Activated CD8-positive, alpha-beta T cell treated with anti-CD3 and anti-CD28 coated beads for 36 hours (primary cell): ENCODE results near the gene CDC73. TPM values are rescaled to one million over a fixed set of nuclear protein-coding genes. Genes with fewer than 3 reads are reported as not detected.

ENCODE experiments used
- ATAC-seq: fragments of 200-7000 bp; cut with Tn5 transposase; one replicate; pipeline ENCODE4 v1.10.0; 2021; ENCODE audit warnings: mild to moderate bottlenecking, moderate library complexity
- CTCF ChIA-PET: fragments of 350-600 bp; sonication (Branson Sonifier 250); formaldehyde crosslinking; loops from one replicate; lab custom pipeline; 2021; ENCODE audit warnings: antibody characterized with exemption; lab: Charles Lee
- POLR2A ChIA-PET: fragments of 350-600 bp; sonication (Branson Sonifier 250); formaldehyde crosslinking; loops from one replicate; lab custom pipeline; 2021; ENCODE audit warnings: antibody characterized with exemption; lab: Charles Lee
- DNase-seq: peaks from one replicate; pipeline ENCODE4 v3.0.0-alpha.2; 2020
- H3K27ac Mint-ChIP-seq: one replicate; pipeline ENCODE4 v1.8.0; 2021; ENCODE audit warnings: mild to moderate bottlenecking, mixed read lengths
- H3K27me3 Mint-ChIP-seq: one replicate; pipeline ENCODE4 v1.8.0; 2021; ENCODE audit warnings: mixed read lengths
- H3K36me3 Mint-ChIP-seq: one replicate; pipeline ENCODE4 v1.8.0; 2021; ENCODE audit warnings: low read depth, mixed read lengths
- H3K4me1 Mint-ChIP-seq: one replicate; pipeline ENCODE4 v1.8.0; 2021; ENCODE audit warnings: low read depth, mixed read lengths
- H3K4me3 Mint-ChIP-seq: one replicate; pipeline ENCODE4 v1.8.0; 2021; ENCODE audit warnings: mild to moderate bottlenecking, moderate library complexity, mixed read lengths
- H3K9me3 Mint-ChIP-seq: one replicate; pipeline ENCODE4 v1.8.0; 2021; ENCODE audit warnings: mixed read lengths
- CTCF ChIP-seq: fragments of 200-600 bp; IDR thresholded peaks from one replicate; pipeline ENCODE4 v1.8.0; 2022; ENCODE audit warnings: antibody characterized with exemption, mild to moderate bottlenecking
- intact Hi-C: fragments of 100-400 bp; cut with micrococcal nuclease; formaldehyde crosslinking; loops from one replicate; pipeline ENCODE4 v1.10.0; 2022
- total RNA-seq, 2 experiments: library from RNA; stranded (reverse); gene quantifications; one replicate each; pipeline ENCODE4 v1.2.3, GENCODE V29; 2021

CDC73 gene
- total RNA-seq, 2 experiments from 2014 or later: 45.1 to 50.2 TPM

DNA sequence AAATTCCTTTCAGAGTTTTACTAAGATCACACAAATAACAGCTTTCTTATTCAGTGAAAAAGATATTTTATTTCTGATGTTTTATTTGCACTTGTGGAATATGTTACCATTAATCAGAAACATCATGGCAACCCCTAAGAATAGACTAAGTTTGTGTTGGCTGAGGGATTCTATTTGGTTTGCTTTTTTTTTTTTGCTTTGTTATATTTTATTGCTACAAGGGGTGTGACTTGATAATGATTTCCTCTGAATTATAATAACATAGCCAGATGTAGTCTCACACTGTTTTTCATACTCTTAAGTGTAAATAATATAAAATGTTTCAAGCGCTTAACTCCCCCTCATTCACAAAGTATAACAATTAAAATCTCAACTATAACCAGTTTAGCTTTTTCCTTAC lies 36.6 kb upstream of the CDC73 start:
- H3K36me3 Mint-ChIP-seq: peaks cover 25% of the 10 kb centered on the region
- TF ChIP-seq CTCF: no peak
- no peak overlapping the region for H3K4me3 Mint-ChIP-seq
- POLR2A ChIA-PET: interaction anchor here (1.7 kb wide), 1 partner anchor 25 kb away, joined by 3 read pairs; no protein-coding TSS in a partner anchor
- CTCF ChIA-PET: interaction anchor here (1.2 kb wide), 2 partner anchors 15 to 17 kb away, joined by 3 read pairs; no protein-coding TSS in a partner anchor
- intact Hi-C loops: no loop called here
- H3K9me3 Mint-ChIP-seq: no peaks in the 10 kb centered on the region
- no peaks in the 10 kb centered on the region for H3K27me3 Mint-ChIP-seq
- no peak overlapping the region for H3K27ac Mint-ChIP-seq
- DNase-seq (no peak), ATAC-seq (no peak)
- no peaks in the 10 kb centered on the region for H3K4me1 Mint-ChIP-seq

GRCh38 chr1:193086342-193086741 lies 35.5 kb upstream of the CDC73 start:
- Mint-ChIP-seq H3K27ac (no peak overlapping the region), H3K4me3 (no peak overlapping the region), H3K4me1 (no peaks in the 10 kb centered on the region), H3K27me3 (no peaks in the 10 kb centered on the region), H3K9me3 (no peaks in the 10 kb centered on the region), H3K36me3 (peaks cover 25% of the 10 kb centered on the region)
- ATAC-seq: no peak
- no peak for TF ChIP-seq CTCF
- POLR2A ChIA-PET: no interaction called here
- intact Hi-C loops: no loop called here
- DNase-seq: no peak
- CTCF ChIA-PET: interaction anchor here (1.2 kb wide), 1 partner anchor 16 kb away, joined by 3 read pairs; no protein-coding TSS in a partner anchor

- no peak for TF ChIP-seq CTCF
- POLR2A ChIA-PET: no interaction called here
- H3K4me1 Mint-ChIP-seq: no peaks in the 10 kb centered on the region
- CTCF ChIA-PET: no interaction called here
- H3K4me3 Mint-ChIP-seq: no peak overlapping the region
- no peak for ATAC-seq
- H3K27me3 Mint-ChIP-seq: no peaks in the 10 kb centered on the region
- H3K9me3 Mint-ChIP-seq: no peaks in the 10 kb centered on the region
- H3K36me3 Mint-ChIP-seq: peaks cover 18% of the 10 kb centered on the region
- intact Hi-C loops: no loop called here
- DNase-seq: no peak
- H3K27ac Mint-ChIP-seq: no peak overlapping the region
Observed at GRCh38 chr1:193087893-193088292, 33.9 kb upstream of the CDC73 start.

DNA sequence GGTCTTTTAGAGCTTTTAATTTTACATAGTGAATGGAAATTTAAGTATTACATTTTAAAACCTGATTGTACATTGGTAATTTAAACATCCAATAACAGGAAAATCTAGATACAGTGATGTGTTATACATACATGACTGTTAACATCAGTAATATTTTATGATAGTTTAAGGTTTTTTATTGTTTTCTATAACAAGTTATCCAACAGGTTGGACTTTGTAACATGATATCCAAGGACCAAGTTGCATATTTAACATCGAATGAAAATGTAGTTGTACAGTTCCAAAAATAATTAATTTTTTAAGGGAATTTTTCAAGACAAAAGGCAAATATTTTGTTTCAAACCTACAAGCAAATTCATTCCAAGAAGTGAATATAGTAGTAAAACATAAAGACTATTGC lies 31.0 kb upstream of the CDC73 start:
- Mint-ChIP-seq H3K4me3 (no peak overlapping the region), H3K9me3 (no peaks in the 10 kb centered on the region), H3K4me1 (no peaks in the 10 kb centered on the region), H3K27ac (no peak overlapping the region), H3K27me3 (no peaks in the 10 kb centered on the region), H3K36me3 (peaks cover 2% of the 10 kb centered on the region)
- ChIA-PET CTCF (no interaction called here), POLR2A (no interaction called here)
- no peak for TF ChIP-seq CTCF
- DNase-seq (no peak), ATAC-seq (no peak)
- intact Hi-C loops: no loop called here

- no peak for DNase-seq
- ChIA-PET CTCF (interaction anchor here (0.6 kb wide), 1 partner anchor 23 kb away, joined by 3 read pairs; no protein-coding TSS in a partner anchor), POLR2A (interaction anchor here (1.1 kb wide), 1 partner anchor 10 kb away, joined by 4 read pairs; no protein-coding TSS in a partner anchor)
- Mint-ChIP-seq H3K36me3 (peaks cover 10% of the 10 kb centered on the region), H3K27me3 (no peaks in the 10 kb centered on the region), H3K4me1 (peaks cover 3% of the 10 kb centered on the region), H3K27ac (no peak overlapping the region), H3K4me3 (no peak overlapping the region), H3K9me3 (no peaks in the 10 kb centered on the region)
- intact Hi-C loops: no loop called here
- no peak for ATAC-seq
- no peak for TF ChIP-seq CTCF
Observed at GRCh38 chr1:193094112-193094511, 27.7 kb upstream of the CDC73 start.
